ENCODE data around the gene SLC2A10. TPM values are rescaled to one million over a fixed set of nuclear protein-coding genes. Genes with fewer than 3 reads are reported as not detected.
A peak's percentile ranks its signal among the peaks of the same experiment; 100 is the strongest.

Gene SLC2A10
- total RNA-seq, 4 donors from 2014 or later = 10.0 to 20.1 (median 11.5) TPM

DNA sequence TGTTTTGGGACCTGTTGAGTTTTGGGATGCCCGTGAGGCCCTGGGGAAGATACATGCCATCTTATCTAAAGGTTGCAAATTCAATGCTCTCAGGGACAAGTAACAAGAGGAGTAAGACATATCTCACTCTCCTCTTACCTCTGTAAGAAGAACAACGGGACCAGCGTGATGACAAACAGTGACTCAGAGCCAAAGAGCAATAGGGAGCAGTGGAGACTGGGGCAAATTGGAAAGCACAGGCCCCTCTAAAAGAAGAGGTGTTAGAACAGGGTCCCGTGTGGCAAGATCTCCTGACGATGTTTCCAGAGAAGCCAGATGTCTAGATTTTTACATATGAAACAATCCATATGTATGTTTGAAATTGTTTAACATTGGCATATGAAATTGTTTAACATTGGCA is 31.8 kb upstream of the SLC2A10 start:
- Histone ChIP-seq H3K27ac (no peak overlapping the region), H3K9me3 (peaks cover 0 to 2% (median 0%) of the 10 kb centered on the region in 3 donors), H3K27me3 (no peaks in the 10 kb centered on the region), H3K36me3 (no peaks in the 10 kb centered on the region), H3K4me3 (no peak overlapping the region), H3K4me1 (peaks cover 0 to 14% (median 0%) of the 10 kb centered on the region in 3 donors)
- TF ChIP-seq EP300 (IDR thresholded peaks at IDR 0.05) (no peak), POLR2A (IDR thresholded peaks at IDR 0.05) (no peak), POLR2AphosphoS5 (IDR thresholded peaks at IDR 0.05) (no peak)
- TF ChIP-seq, protein P1, sequence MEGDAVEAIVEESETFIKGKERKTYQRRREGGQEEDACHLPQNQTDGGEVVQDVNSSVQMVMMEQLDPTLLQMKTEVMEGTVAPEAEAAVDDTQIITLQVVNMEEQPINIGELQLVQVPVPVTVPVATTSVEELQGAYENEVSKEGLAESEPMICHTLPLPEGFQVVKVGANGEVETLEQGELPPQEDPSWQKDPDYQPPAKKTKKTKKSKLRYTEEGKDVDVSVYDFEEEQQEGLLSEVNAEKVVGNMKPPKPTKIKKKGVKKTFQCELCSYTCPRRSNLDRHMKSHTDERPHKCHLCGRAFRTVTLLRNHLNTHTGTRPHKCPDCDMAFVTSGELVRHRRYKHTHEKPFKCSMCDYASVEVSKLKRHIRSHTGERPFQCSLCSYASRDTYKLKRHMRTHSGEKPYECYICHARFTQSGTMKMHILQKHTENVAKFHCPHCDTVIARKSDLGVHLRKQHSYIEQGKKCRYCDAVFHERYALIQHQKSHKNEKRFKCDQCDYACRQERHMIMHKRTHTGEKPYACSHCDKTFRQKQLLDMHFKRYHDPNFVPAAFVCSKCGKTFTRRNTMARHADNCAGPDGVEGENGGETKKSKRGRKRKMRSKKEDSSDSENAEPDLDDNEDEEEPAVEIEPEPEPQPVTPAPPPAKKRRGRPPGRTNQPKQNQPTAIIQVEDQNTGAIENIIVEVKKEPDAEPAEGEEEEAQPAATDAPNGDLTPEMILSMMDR (IDR thresholded peaks at IDR 0.05) = no peak
- WGBS, 2 donors (ENCODE audit: low coverage in 1 of 2) = 77 to 83% methylated on average over 4 to 5 of the region's 5 CpGs
- ATAC-seq = no peak

DNA sequence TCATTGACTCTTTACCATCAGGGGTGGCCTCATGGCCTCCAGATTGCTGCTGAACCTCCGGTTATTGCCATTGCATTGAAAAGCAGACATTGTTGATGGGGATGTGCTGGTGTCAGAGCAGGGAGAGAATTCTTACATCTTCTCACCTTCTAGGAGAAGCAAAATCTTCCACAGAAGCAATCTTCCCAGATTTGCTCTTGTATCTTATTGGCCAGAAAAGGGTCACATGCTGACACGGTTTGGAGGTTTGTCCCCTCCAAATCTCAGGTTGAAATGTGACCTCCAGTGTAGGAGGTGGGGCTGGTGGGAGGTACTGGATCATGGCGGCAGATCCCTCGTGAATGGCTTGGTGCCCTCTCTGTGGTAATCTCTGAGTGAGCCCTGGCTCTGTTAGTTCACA is 30.9 kb upstream of the SLC2A10 start:
- Histone ChIP-seq H3K27me3 (no peaks in the 10 kb centered on the region), H3K27ac (no peak overlapping the region), H3K36me3 (no peaks in the 10 kb centered on the region), H3K9me3 (no peaks in the 10 kb centered on the region), H3K4me1 (peaks cover 3 to 23% (median 8%) of the 10 kb centered on the region in 3 donors), H3K4me3 (no peak overlapping the region)
- ATAC-seq = no peak
- 80% methylated on average over 4 of the region's 4 CpGs; no CpG with 5 or more reads in 1 of the 2 donors for WGBS, 2 donors (ENCODE audit: low coverage in 1 of 2)
- no peak for TF ChIP-seq POLR2A (IDR thresholded peaks at IDR 0.05)
- TF ChIP-seq, protein P1 (IDR thresholded peaks at IDR 0.05) = no peak
- no peak for TF ChIP-seq POLR2AphosphoS5 (IDR thresholded peaks at IDR 0.05)
- TF ChIP-seq EP300 (IDR thresholded peaks at IDR 0.05) = no peak

DNA sequence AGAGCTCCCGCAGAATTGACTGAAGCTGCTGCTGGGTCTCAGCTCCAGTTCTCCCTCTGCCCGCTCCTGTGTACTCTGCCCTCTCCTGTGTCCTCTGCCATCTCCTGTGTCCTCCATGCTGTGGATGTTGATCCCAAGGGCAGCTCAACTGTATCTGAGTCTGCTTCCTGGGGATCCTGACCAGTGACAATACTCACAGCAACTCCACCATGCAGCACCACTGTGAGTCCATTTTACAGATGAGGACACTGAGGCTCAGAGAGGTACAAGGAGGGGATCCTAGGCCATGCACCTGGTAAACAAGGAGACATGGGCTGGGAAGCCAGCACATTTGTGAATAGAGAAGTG is 28.8 kb upstream of the SLC2A10 start:
- H3K4me1 ChIP-seq = peaks cover 3 to 44% (median 11%) of the 10 kb centered on the region in 3 donors
- H3K27me3 ChIP-seq = no peaks in the 10 kb centered on the region
- peaks cover 0 to 9% of the 10 kb centered on the region in 2 donors for H3K36me3 ChIP-seq
- no peak overlapping the region for H3K27ac ChIP-seq
- no peak overlapping the region for H3K4me3 ChIP-seq
- 100% methylated on average over 2 of the region's 2 CpGs; no CpG with 5 or more reads in 1 of the 2 donors for WGBS, 2 donors (ENCODE audit: low coverage in 1 of 2)
- H3K9me3 ChIP-seq = no peaks in the 10 kb centered on the region
- no peak for ATAC-seq
- TF ChIP-seq EP300 (IDR thresholded peaks at IDR 0.05) (no peak), POLR2A (IDR thresholded peaks at IDR 0.05) (no peak), POLR2AphosphoS5 (IDR thresholded peaks at IDR 0.05) (no peak)
- TF ChIP-seq, protein P1 (IDR thresholded peaks at IDR 0.05) = no peak

DNA sequence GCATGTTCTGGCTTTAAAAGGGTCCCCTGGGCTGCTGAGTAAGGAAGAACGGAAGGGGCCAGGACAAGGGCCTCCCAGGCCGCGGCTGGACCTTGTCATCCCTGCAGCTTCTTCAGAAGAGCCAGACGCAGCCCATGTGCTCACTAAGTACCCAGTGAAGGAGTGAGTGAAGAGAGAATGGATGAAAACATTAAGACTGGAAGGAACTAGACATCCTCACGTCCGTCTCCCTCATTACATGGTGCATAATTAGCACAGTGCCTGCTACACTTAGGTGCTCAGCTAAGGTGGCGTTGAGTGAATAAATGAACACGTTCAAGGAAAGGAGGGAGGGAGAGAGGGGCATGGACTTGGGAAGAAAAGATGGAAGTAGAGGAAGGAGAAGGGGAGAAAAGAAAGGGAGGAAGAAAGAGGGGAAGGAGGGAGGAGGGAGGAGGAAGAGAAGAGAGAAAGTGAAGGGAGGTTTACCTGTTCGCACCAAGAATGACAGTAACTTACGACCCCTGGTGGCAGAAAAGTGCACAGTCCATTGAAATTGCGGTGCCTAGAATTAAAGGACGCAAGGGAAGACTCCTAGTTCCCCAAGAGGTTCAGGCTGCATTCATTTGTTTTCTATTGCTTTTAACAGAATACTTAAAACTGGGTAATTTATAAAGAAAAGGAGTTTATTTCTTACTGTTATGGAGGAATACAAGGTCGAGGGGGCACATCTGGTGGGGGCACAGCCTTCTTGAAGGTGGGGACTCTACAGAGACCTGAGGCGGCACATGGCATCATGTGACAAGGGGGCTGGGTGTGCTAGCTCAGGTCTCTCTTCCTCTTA is 28.2 kb upstream of the SLC2A10 start:
- 38 to 43% methylated on average over 12 to 14 of the region's 14 CpGs for WGBS, 2 donors (ENCODE audit: low coverage in 1 of 2)
- Histone ChIP-seq H3K4me3 (no peak overlapping the region), H3K9me3 (no peaks in the 10 kb centered on the region), H3K36me3 (peaks cover 0 to 15% of the 10 kb centered on the region in 2 donors), H3K27me3 (no peaks in the 10 kb centered on the region), H3K27ac (no peak overlapping the region), H3K4me1 (peaks cover 3 to 49% (median 11%) of the 10 kb centered on the region in 3 donors)
- no peak for ATAC-seq
- TF ChIP-seq, protein P1 (IDR thresholded peaks at IDR 0.05) = peak in 3 of 4 experiments; percentile 61 to 80 (median 78)
- TF ChIP-seq POLR2A (IDR thresholded peaks at IDR 0.05) = no peak

Data from gastroesophageal sphincter (tissue), 4 donors.